GM18519 (cell line): ENCODE results near the gene BDKRB2.

Source experiments
- ATAC-seq: cut with Tn5 transposase; IDR thresholded peaks from one replicate; pipeline ENCODE4 v1.9.1; 2021; ENCODE audit warnings: mild to moderate bottlenecking, moderate library complexity; ENCODE audit not compliant: unreplicated experiment, low FRiP score

Gene BDKRB2

GRCh38 chr14:96247031-96247430 is 42.4 kb downstream of the BDKRB2 start:
- no peak for ATAC-seq

GRCh38 chr14:96249029-96249428 is 44.4 kb downstream of the BDKRB2 start:
- ATAC-seq, result no peak

- ATAC-seq, result no peak
These were observed 45.8 kb downstream of the BDKRB2 start for GRCh38 chr14:96250485-96250884.

- no peak for ATAC-seq
These were observed 47.1 kb downstream of the BDKRB2 start for GRCh38 chr14:96251656-96252155.

- no peak for ATAC-seq
These were observed 47.8 kb downstream of the BDKRB2 start for GRCh38 chr14:96252323-96252998.

- no peak for ATAC-seq
These were observed 48.4 kb downstream of the BDKRB2 start for GRCh38 chr14:96252999-96253539.

GRCh38 chr14:96254687-96255086 is 50.0 kb downstream of the BDKRB2 start:
- ATAC-seq, result no peak

GRCh38 chr14:96255501-96256366 is 51.1 kb downstream of the BDKRB2 start, which contains the start of gene BDKRB1:
BDKRB1 (plus strand) TSS chr14:96256210; CDS start chr14:96263683, 7,473 bp downstream.
- no peak for ATAC-seq

- no peak for ATAC-seq
These were observed 51.8 kb downstream of the BDKRB2 start for GRCh38 chr14:96256407-96256806.

- no peak for ATAC-seq
These were observed 52.4 kb downstream of the BDKRB2 start for GRCh38 chr14:96257056-96257455.

GRCh38 chr14:96257900-96258299 is 53.3 kb downstream of the BDKRB2 start:
- ATAC-seq, result no peak

- no peak for ATAC-seq
These were observed 55.7 kb downstream of the BDKRB2 start for GRCh38 chr14:96260341-96260821.

- ATAC-seq, result no peak
These were observed 56.4 kb downstream of the BDKRB2 start for GRCh38 chr14:96261053-96261452.

GRCh38 chr14:96261772-96262655 is 57.4 kb downstream of the BDKRB2 start:
- no peak for ATAC-seq

GRCh38 chr14:96263347-96264199 is 58.9 kb downstream of the BDKRB2 start:
- no peak for ATAC-seq

GRCh38 chr14:96264200-96264553 is 59.5 kb downstream of the BDKRB2 start:
- ATAC-seq, result no peak

- no peak for ATAC-seq
These were observed 60.2 kb downstream of the BDKRB2 start for GRCh38 chr14:96264853-96265252.

- ATAC-seq, result no peak
These were observed 60.9 kb downstream of the BDKRB2 start for GRCh38 chr14:96265383-96266095.

GRCh38 chr14:96267336-96267735 is 62.7 kb downstream of the BDKRB2 start:
- ATAC-seq, result no peak
